ENCODE results near the gene HK1. TPM values are rescaled to one million over a fixed set of nuclear protein-coding genes. Genes with fewer than 3 reads are reported as not detected.

HK1 gene
- total and polyA plus RNA-seq, 2 of the 13 experiments (the other 11 are each of a cell fraction or from before 2014, with no cell fraction given): 0.29 to 1.5 TPM

- in situ Hi-C loops (cut with HindIII; ENCODE audit: extremely low pct_ligation_motif_present, low pct_unique_long_range_greater_than_20kb): no loop called here
- intact Hi-C loops (cut with micrococcal nuclease; ENCODE audit: unreplicated experiment): no loop called here
- Histone ChIP-seq H2AFZ (ENCODE audit: low read length) (no peak overlapping the region), H3K27ac (ENCODE audit: extremely low read length, insufficient read depth, low read length) (no peak overlapping the region), H3K9me3 (ENCODE audit: low read length) (no peaks in the 10 kb centered on the region), H3K4me1 (ENCODE audit: insufficient read depth, low read length) (no peaks in the 10 kb centered on the region), H4K20me1 (ENCODE audit: insufficient read depth, low read length) (no peaks in the 10 kb centered on the region), H3K9ac (ENCODE audit: insufficient read depth, low read depth, low read length) (no peak overlapping the region), H3K79me2 (ENCODE audit: insufficient read depth, low read length) (no peaks in the 10 kb centered on the region), H3K4me2 (ENCODE audit: low read depth, low read length) (no peak overlapping the region), H3K36me3 (replicated peaks in 1 of 2; ENCODE audit: control insufficient read depth in 1 of 2, insufficient read depth in 2 of 2, low read length in 2 of 2) (no peaks in the 10 kb centered on the region), H3K4me3 (replicated peaks in 1 of 3; ENCODE audit: insufficient read depth in 1 of 3, low read depth in 2 of 3, low read length in 3 of 3) (no peak overlapping the region), H3K27me3 (ENCODE audit: control insufficient read depth in 1 of 2, insufficient read depth in 2 of 2, low read length in 2 of 2) (peaks cover 4 to 39% of the 10 kb centered on the region in 2 experiments; a peak in 4 of 5 replicates)
- ChIA-PET POLR2A (no interaction called here), CTCF (ENCODE audit: low intra/inter-chr PET ratio, low total read pairs) (no interaction called here)
- WGBS (ENCODE audit: low lambda C conversion rate): 23% methylated on average over 3 of the region's 3 CpGs
- TF ChIP-seq EZH2 (conservative IDR thresholded peaks at IDR 0.05; ENCODE audit: low read depth, low read length) (no peak), CTCF (CRISPR knock-in tag; IDR thresholded peaks at IDR 0.05) (no peak), KLF16 (CRISPR knock-in tag; IDR thresholded peaks at IDR 0.05) (no peak), ZNF253 (CRISPR knock-in tag; IDR thresholded peaks at IDR 0.05; ENCODE audit: borderline replicate concordance) (no peak), SYNCRIP (IDR thresholded peaks at IDR 0.05; ENCODE audit: insufficient read depth, low read depth, low read length) (no peak), ZNF883 (CRISPR knock-in tag; IDR thresholded peaks at IDR 0.05; ENCODE audit: not compliant biosample characterization) (no peak), SIN3A (IDR thresholded peaks at IDR 0.05; ENCODE audit: borderline replicate concordance, low read depth, low read length) (no peak), ZNF792 (CRISPR knock-in tag; IDR thresholded peaks at IDR 0.05) (no peak), ZNF674 (CRISPR knock-in tag; IDR thresholded peaks at IDR 0.05; ENCODE audit: low read depth) (no peak), PHF5A (CRISPR knock-in tag; IDR thresholded peaks at IDR 0.05; ENCODE audit: low read depth, unreplicated experiment) (no peak)
- ATAC-seq: no peak
- BruUV-seq (replicated peaks): no TSS peak
- no peak for DNase-seq (ENCODE audit: low spot score)
- no peak for FAIRE-seq
Measured at GRCh38 chr10:69326692-69327091, 48.4 kb downstream of the HK1 start.

Data from HepG2 (cell line).